Prostate gland (tissue), 2 donors: ENCODE results near the gene DACH1. TPM values are rescaled to one million over a fixed set of nuclear protein-coding genes. Genes with fewer than 3 reads are reported as not detected.

Source experiments
- DNase-seq: peaks from one replicate; pipeline ENCODE4 v3.0.0-alpha.2; 2019; ENCODE audit warnings: low spot score
- H3K27ac ChIP-seq, 2 donors: fragments of 200-600 bp; sonication (generic); 2 replicates each; pipeline ENCODE4 v1.5.1; 2017 to 2019
- H3K27me3 ChIP-seq: fragments of 200-600 bp; sonication (generic); replicated peaks from 2 replicates; pipeline ENCODE4 v1.5.1; 2019; ENCODE audit not compliant: insufficient read depth
- H3K36me3 ChIP-seq, 2 donors: fragments of 200-600 bp; sonication (generic); 1 replicate in 1 of 2; 2 replicates in 1 of 2; pipeline versions ENCODE4 v1.5.1 to v1.8.1; 2017 to 2019
- H3K4me1 ChIP-seq: fragments of 200-600 bp; sonication (generic); replicated peaks from 2 replicates; pipeline ENCODE4 v1.5.1; 2019
- H3K4me3 ChIP-seq, 2 donors: fragments of 200-600 bp; sonication (generic); 2 replicates each; pipeline ENCODE4 v1.5.1; 2017 to 2019
- H3K9me3 ChIP-seq: fragments of 200-600 bp; sonication (generic); 2 replicates; pipeline ENCODE4 v1.5.1; 2017
- POLR2A ChIP-seq: fragments of 450-650 bp; IDR thresholded peaks from one replicate; pipeline ENCODE4 v1.6.1; 2016; ENCODE audit warnings: antibody characterized with exemption, mild to moderate bottlenecking
- POLR2AphosphoS5 ChIP-seq: sonication (generic); formaldehyde crosslinking; IDR thresholded peaks from one replicate; pipeline ENCODE4 v1.6.1; 2017; ENCODE audit warnings: antibody characterized with exemption
- WGBS: methylation state at CpG from one replicate; pipeline ENCODE4 v1.1.5; 2018; 5-methylcytosine and 5-hydroxymethylcytosine counted together
- intact Hi-C: fragments of 100-400 bp; cut with DNase I; formaldehyde crosslinking; loops from one replicate; pipeline ENCODE4 v1.14.2; 2022
- total RNA-seq, 2 donors: library from RNA; depleted of rRNA; stranded (reverse); fragments of >200 nt; gene quantifications; one replicate each; pipeline ENCODE4 v1.1.0, GENCODE V29; 2016
- TF ChIP-seq, protein P1 (sequence below), 4 experiments: fragments of 200-600 bp in 2 of 4; fragments of 450-650 bp in 2 of 4; sonication (generic) in 2 of 4; IDR thresholded peaks; 1 replicate in 3 of 4; 2 replicates in 1 of 4; pipeline ENCODE4 v1.5.1; 2016 to 2019; ENCODE audit warnings: antibody characterized with exemption in 4 of 4, mild to moderate bottlenecking in 2 of 4, moderate library complexity in 2 of 4

DACH1 gene
- total RNA-seq, 2 donors from 2014 or later = 14.6 to 18.0 TPM

DNA sequence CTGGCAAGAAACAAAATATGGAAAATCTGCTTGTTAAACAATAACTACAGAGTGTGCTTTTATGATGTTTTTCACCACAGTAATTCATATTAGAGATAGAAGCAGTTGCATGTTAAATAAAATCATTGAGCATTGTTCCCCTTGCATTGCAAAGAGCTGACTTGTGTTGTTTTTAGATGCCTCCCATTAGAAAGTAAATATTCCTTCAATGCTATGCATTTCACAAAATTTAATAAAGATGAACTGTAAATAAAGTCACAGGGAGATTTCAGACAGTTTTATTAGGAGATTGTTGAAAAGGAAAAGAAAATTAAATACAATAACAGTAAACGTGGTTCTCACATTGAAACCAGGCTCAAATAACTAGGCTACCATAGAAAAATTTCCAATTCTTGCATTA, 429.3 kb downstream of the DACH1 start:
- no peaks in the 10 kb centered on the region for H3K4me1 ChIP-seq
- H3K9me3 ChIP-seq = no peaks in the 10 kb centered on the region
- DNase-seq = no peak
- WGBS = 25% methylated on average over 1 of the region's 1 CpG
- no peaks in the 10 kb centered on the region for H3K36me3 ChIP-seq
- TF ChIP-seq POLR2A (no peak), POLR2AphosphoS5 (no peak)
- TF ChIP-seq, protein P1, sequence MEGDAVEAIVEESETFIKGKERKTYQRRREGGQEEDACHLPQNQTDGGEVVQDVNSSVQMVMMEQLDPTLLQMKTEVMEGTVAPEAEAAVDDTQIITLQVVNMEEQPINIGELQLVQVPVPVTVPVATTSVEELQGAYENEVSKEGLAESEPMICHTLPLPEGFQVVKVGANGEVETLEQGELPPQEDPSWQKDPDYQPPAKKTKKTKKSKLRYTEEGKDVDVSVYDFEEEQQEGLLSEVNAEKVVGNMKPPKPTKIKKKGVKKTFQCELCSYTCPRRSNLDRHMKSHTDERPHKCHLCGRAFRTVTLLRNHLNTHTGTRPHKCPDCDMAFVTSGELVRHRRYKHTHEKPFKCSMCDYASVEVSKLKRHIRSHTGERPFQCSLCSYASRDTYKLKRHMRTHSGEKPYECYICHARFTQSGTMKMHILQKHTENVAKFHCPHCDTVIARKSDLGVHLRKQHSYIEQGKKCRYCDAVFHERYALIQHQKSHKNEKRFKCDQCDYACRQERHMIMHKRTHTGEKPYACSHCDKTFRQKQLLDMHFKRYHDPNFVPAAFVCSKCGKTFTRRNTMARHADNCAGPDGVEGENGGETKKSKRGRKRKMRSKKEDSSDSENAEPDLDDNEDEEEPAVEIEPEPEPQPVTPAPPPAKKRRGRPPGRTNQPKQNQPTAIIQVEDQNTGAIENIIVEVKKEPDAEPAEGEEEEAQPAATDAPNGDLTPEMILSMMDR (IDR thresholded peaks at IDR 0.05) = no peak
- no peak overlapping the region for H3K4me3 ChIP-seq
- H3K27ac ChIP-seq = no peak overlapping the region
- H3K27me3 ChIP-seq = no peaks in the 10 kb centered on the region
- intact Hi-C loops = no loop called here

- DNase-seq = no peak
- Histone ChIP-seq H3K4me1 (no peaks in the 10 kb centered on the region), H3K9me3 (no peaks in the 10 kb centered on the region), H3K36me3 (no peaks in the 10 kb centered on the region), H3K27ac (no peak overlapping the region), H3K27me3 (no peaks in the 10 kb centered on the region), H3K4me3 (no peak overlapping the region)
- TF ChIP-seq, protein P1 (IDR thresholded peaks at IDR 0.05) = no peak
- TF ChIP-seq POLR2A = no peak
- TF ChIP-seq POLR2AphosphoS5 = no peak
- WGBS = 68% methylated on average over 4 of the region's 4 CpGs
- intact Hi-C loops = no loop called here
Observed at GRCh38 chr13:71430681-71431080, 436.3 kb downstream of the DACH1 start.

DNA sequence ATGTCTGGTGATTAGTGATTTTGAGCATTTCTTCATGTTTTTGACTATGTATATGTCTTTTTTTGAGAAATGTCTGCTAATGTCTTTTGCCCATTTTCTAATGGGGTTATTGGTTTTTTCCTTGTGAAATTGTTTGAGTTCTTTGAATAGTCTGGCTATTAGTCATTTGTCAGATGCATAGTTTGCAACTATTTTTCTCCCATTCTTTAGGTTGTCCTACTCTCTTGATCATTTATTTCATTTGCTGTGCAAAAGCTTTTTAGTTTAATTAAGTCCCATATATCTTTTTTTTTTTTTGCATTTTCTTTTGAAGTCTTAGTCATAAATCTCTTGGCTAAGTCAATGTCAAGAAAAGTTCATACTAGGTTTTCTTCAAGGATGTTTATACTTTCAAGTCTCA, 449.8 kb downstream of the DACH1 start:
- H3K36me3 ChIP-seq = no peaks in the 10 kb centered on the region
- no peak overlapping the region for H3K4me3 ChIP-seq
- H3K27me3 ChIP-seq = no peaks in the 10 kb centered on the region
- TF ChIP-seq POLR2AphosphoS5 (no peak), POLR2A (no peak)
- TF ChIP-seq, protein P1 (IDR thresholded peaks at IDR 0.05) = no peak
- no peak overlapping the region for H3K27ac ChIP-seq
- no peak for DNase-seq
- intact Hi-C loops = no loop called here
- no peaks in the 10 kb centered on the region for H3K9me3 ChIP-seq
- H3K4me1 ChIP-seq = no peaks in the 10 kb centered on the region

GRCh38 chr13:71412231-71412630, 454.8 kb downstream of the DACH1 start:
- TF ChIP-seq POLR2AphosphoS5 (no peak), POLR2A (no peak)
- TF ChIP-seq, protein P1 (IDR thresholded peaks at IDR 0.05) = no peak
- WGBS = 79% methylated on average over 2 of the region's 2 CpGs
- Histone ChIP-seq H3K4me3 (no peak overlapping the region), H3K9me3 (no peaks in the 10 kb centered on the region), H3K27ac (no peak overlapping the region), H3K4me1 (no peaks in the 10 kb centered on the region), H3K27me3 (no peaks in the 10 kb centered on the region), H3K36me3 (no peaks in the 10 kb centered on the region)
- intact Hi-C loops = no loop called here
- no peak for DNase-seq

- Histone ChIP-seq H3K4me3 (no peak overlapping the region), H3K9me3 (no peaks in the 10 kb centered on the region), H3K4me1 (no peaks in the 10 kb centered on the region), H3K27ac (no peak overlapping the region), H3K36me3 (no peaks in the 10 kb centered on the region), H3K27me3 (no peaks in the 10 kb centered on the region)
- intact Hi-C loops = no loop called here
- TF ChIP-seq, protein P1 (IDR thresholded peaks at IDR 0.05) = no peak
- TF ChIP-seq POLR2A = no peak
- no peak for TF ChIP-seq POLR2AphosphoS5
- DNase-seq = no peak
Observed at GRCh38 chr13:71408416-71408815, 458.6 kb downstream of the DACH1 start.
